Natural killer cell treated with Interleukin-12 subunit alpha and Interleukin-12 subunit beta and Interleukin-15 and Interleukin-18, amount 100 ng/mL, for 72 hours (primary cell): ENCODE results near the gene ROBO1. TPM values are rescaled to one million over a fixed set of nuclear protein-coding genes. Genes with fewer than 3 reads are reported as not detected.
"Not testable (repeated sequence)": the region's sequence is repeated elsewhere in the genome, so short reads cannot be mapped to it uniquely, and the experiment has no call there.

Experiments used
- ATAC-seq, 2 donors: fragments of 150-1000 bp; cut with Tn5 transposase in 1 of 2; sonication (Bioruptor Pico), chemical (Tn5 transposase) in 1 of 2; 2 replicates each; pipeline ENCODE4 v1.10.0; 2021
- DNase-seq: peaks from one replicate; pipeline ENCODE4 v3.0.0; 2022; ENCODE audit warnings: low spot score
- H3K27ac Mint-ChIP-seq, 2 donors: 1 replicate in 1 of 2; 2 replicates in 1 of 2; pipeline ENCODE4 v1.8.0; 2022; ENCODE audit warnings: mixed read lengths in 2 of 2, mild to moderate bottlenecking in 1 of 2, moderate library complexity in 1 of 2
- H3K27me3 Mint-ChIP-seq, 2 donors: 1 replicate in 1 of 2; 2 replicates in 1 of 2; pipeline ENCODE4 v1.8.0; 2022; ENCODE audit warnings: mixed read lengths in 2 of 2
- H3K36me3 Mint-ChIP-seq: one replicate; pipeline ENCODE4 v1.8.0; 2022; ENCODE audit warnings: mixed read lengths
- H3K4me1 Mint-ChIP-seq, 2 donors: 1 replicate in 1 of 2; 2 replicates in 1 of 2; pipeline ENCODE4 v1.8.0; 2022; ENCODE audit warnings: low read depth in 2 of 2, mixed read lengths in 2 of 2, mild to moderate bottlenecking in 1 of 2
- H3K4me3 Mint-ChIP-seq: one replicate; pipeline ENCODE4 v1.8.0; 2022; ENCODE audit warnings: mixed read lengths
- H3K9me3 Mint-ChIP-seq: 2 replicates; pipeline ENCODE4 v1.8.0; 2022; ENCODE audit warnings: mixed read lengths
- total RNA-seq, 2 donors: library from RNA; stranded (reverse); gene quantifications; one replicate each; pipeline ENCODE4 v1.2.3, GENCODE V29; 2022

The ROBO1 gene
- total RNA-seq, 2 donors from 2014 or later, result 0.05 TPM; not detected in 1

DNA sequence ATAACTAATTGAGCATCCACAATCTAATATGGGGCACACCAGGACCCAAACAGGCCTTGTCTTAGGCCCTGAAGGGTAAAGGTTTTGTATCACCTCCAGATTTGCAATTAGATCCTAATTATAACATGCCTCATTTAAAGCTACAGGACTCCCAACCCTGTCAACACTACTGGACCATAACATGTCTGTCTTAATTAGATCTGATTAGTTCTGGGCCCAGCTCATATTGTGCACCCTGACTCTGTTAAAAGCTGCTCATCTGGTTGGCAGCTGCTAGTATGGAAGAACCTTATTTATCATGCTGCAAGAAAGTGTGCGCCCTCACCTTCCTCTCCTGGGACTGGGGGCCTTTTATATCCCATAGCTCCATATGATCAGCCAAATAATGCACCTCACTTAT is 457.8 kb downstream of the ROBO1 start:
- no peak overlapping the region for H3K4me3 Mint-ChIP-seq
- H3K4me1 Mint-ChIP-seq, result no peaks in the 10 kb centered on the region
- ATAC-seq, result no peak
- no peak overlapping the region for H3K27ac Mint-ChIP-seq
- peaks cover 14% of the 10 kb centered on the region for H3K9me3 Mint-ChIP-seq
- H3K36me3 Mint-ChIP-seq, result no peaks in the 10 kb centered on the region
- no peaks in the 10 kb centered on the region for H3K27me3 Mint-ChIP-seq
- no peak for DNase-seq

- H3K4me3 Mint-ChIP-seq, result no peak overlapping the region
- ATAC-seq (no peak), DNase-seq (no peak)
- no peaks in the 10 kb centered on the region for H3K27me3 Mint-ChIP-seq
- no peaks in the 10 kb centered on the region for H3K4me1 Mint-ChIP-seq
- H3K27ac Mint-ChIP-seq, result no peak overlapping the region
- H3K36me3 Mint-ChIP-seq, result no peaks in the 10 kb centered on the region
- peaks cover 7% of the 10 kb centered on the region for H3K9me3 Mint-ChIP-seq
Measured at GRCh38 chr3:79306934-79307570, 460.7 kb downstream of the ROBO1 start.

DNA sequence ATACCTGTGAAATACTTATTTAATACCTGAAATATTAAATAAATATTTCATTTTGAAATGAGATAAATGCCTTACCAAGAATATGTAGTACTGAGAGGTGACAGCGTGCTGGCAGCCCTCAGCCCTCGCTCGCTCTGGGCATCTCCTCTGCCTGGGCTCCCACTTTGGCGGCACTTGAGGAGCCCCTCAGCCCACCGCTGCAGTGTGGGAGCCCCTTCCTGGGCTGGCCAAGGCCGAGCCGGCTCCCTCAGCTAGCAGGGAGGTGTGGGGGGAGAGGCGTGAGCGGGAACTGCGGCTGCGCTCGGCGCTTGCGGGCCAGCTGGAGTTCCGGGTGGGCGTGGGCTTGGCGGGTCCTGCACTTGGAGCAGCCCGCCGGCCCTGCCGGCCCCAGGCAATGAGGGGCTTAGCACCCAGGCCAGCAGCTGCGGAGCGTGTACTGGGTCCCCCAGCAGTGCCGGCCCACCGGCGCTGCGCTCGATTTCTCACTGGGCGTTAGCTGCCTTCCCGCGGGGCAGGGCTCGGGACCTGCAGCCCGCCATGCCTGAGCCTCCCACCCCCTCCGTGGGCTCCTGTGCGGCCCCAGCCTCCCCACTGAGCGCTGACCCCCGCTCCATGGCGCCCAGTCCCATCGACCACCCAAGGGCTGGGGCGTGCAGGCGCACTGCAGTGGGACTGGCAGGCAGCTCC is 467.7 kb downstream of the ROBO1 start:
- H3K27me3 Mint-ChIP-seq, H3K4me1 Mint-ChIP-seq, DNase-seq, H3K4me3 Mint-ChIP-seq, H3K9me3 Mint-ChIP-seq, H3K36me3 Mint-ChIP-seq, H3K27ac Mint-ChIP-seq, ATAC-seq: not testable (repeated sequence)

DNA sequence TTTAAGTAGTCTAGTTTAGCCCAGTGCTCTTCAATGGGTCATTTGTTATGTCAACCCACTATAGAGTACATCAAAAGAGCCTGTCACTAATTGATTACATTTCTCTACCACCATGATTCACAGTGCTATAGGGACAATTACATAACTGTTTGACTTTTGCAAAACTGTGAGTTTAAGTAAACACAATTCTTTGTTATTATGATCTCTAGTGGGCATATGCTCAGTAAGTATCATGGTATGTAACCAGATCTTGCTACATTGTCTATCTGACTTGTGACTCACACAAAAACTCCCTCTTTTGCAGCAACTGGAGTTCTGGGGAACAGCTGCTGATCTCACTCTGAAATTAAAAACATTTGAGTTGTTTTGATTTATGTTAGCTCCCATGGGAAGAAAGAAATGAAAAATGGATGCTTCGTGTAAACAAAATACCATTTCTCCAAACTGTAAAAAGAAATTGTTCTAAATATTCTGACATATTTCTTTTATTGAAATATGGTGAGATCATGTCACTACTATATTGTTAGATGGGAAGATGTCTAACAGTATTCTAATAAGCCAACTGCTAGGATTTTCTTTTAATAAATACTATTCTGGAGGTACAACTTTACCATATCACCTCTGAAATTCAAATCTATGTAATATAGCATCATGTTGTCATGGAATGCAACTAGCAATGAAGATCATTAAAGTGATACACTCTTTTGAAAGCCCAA is 470.4 kb downstream of the ROBO1 start:
- Mint-ChIP-seq H3K9me3 (peaks cover 7% of the 10 kb centered on the region), H3K4me3 (no peak overlapping the region), H3K27me3 (no peaks in the 10 kb centered on the region), H3K36me3 (peaks cover 9% of the 10 kb centered on the region), H3K27ac (no peak overlapping the region), H3K4me1 (no peaks in the 10 kb centered on the region)
- no peak for ATAC-seq
- DNase-seq, result no peak

DNA sequence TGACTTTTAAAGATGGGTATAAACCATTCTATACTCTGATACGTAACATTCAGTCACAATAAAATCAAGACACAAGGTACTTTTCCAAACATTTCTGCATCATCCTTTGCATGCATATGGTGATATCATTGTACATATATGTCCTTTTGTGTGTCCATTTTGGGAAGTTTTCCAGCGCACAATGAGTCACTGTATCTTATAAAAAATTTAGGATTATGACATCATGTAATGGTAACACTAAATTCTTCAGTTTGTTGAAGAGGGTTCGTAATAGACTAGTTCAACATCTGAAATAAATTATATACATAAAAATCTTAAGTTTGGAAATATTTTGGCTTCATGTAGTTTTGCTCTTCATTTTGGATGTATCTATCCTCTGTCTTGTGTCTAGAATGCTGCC is 480.9 kb downstream of the ROBO1 start:
- ATAC-seq (no peak), DNase-seq (no peak)
- no peaks in the 10 kb centered on the region for H3K27me3 Mint-ChIP-seq
- no peak overlapping the region for H3K4me3 Mint-ChIP-seq
- no peaks in the 10 kb centered on the region for H3K4me1 Mint-ChIP-seq
- peaks cover 19% of the 10 kb centered on the region for H3K36me3 Mint-ChIP-seq
- H3K27ac Mint-ChIP-seq, result no peak overlapping the region
- peaks cover 17% of the 10 kb centered on the region for H3K9me3 Mint-ChIP-seq

DNA sequence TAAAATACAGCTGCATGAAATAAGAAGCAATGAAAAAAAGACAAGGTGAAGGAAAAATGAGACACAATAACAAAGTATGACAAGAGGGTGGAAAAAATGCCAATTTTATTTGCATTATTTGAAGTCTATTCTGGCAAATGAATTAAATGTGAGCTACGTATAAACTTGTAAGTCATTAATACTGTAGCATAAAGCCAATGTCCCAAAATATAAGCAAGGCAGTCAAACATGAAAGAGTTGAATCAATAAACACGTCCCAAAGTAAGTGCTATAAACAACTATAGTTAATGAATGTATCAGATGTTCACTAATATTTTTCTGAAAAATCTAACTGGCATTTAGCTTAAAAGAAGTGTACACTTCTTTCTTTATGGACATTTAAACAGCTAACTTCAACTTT is 481.9 kb downstream of the ROBO1 start:
- Mint-ChIP-seq H3K4me3 (no peak overlapping the region), H3K9me3 (peaks cover 12% of the 10 kb centered on the region), H3K27me3 (no peaks in the 10 kb centered on the region), H3K27ac (no peak overlapping the region), H3K4me1 (no peaks in the 10 kb centered on the region), H3K36me3 (peaks cover 13% of the 10 kb centered on the region)
- ATAC-seq (no peak), DNase-seq (no peak)

- Mint-ChIP-seq H3K36me3 (peaks cover 8% of the 10 kb centered on the region), H3K4me1 (no peaks in the 10 kb centered on the region), H3K27me3 (no peaks in the 10 kb centered on the region), H3K4me3 (no peak overlapping the region), H3K9me3 (peaks cover 7% of the 10 kb centered on the region), H3K27ac (no peak overlapping the region)
- DNase-seq, result no peak
- no peak for ATAC-seq
Measured at GRCh38 chr3:79285380-79285779, 482.4 kb downstream of the ROBO1 start.

- H3K4me3 Mint-ChIP-seq, result no peak overlapping the region
- H3K27me3 Mint-ChIP-seq, result no peaks in the 10 kb centered on the region
- H3K9me3 Mint-ChIP-seq, result peaks cover 6% of the 10 kb centered on the region
- no peaks in the 10 kb centered on the region for H3K4me1 Mint-ChIP-seq
- ATAC-seq, result no peak
- no peak for DNase-seq
- H3K36me3 Mint-ChIP-seq, result peaks cover 6% of the 10 kb centered on the region
- no peak overlapping the region for H3K27ac Mint-ChIP-seq
Measured at GRCh38 chr3:79284781-79285180, 483.0 kb downstream of the ROBO1 start.

DNA sequence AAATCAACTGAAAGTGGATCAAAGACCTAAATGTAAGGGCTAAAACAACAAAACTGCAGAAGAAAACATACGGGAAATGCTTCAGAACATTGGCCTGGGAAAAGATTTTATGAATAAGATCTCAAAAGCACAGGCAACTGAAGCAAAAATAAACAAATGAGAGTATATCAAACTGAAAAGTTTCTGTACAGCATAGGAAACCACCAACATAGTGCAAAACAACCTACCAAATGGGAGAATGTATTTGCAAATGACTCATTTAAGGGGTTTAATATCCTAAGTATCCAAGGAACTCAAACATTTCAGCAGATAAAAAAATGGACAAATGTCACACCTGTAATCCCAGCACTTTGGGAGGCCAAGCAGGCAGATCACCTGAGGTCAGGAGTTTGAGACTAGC is 489.1 kb downstream of the ROBO1 start:
- DNase-seq (no peak), ATAC-seq (no peak)
- H3K27me3 Mint-ChIP-seq, result no peaks in the 10 kb centered on the region
- peaks cover 23% of the 10 kb centered on the region for H3K9me3 Mint-ChIP-seq
- peaks cover 10% of the 10 kb centered on the region for H3K36me3 Mint-ChIP-seq
- no peak overlapping the region for H3K27ac Mint-ChIP-seq
- H3K4me3 Mint-ChIP-seq, result no peak overlapping the region
- no peaks in the 10 kb centered on the region for H3K4me1 Mint-ChIP-seq

DNA sequence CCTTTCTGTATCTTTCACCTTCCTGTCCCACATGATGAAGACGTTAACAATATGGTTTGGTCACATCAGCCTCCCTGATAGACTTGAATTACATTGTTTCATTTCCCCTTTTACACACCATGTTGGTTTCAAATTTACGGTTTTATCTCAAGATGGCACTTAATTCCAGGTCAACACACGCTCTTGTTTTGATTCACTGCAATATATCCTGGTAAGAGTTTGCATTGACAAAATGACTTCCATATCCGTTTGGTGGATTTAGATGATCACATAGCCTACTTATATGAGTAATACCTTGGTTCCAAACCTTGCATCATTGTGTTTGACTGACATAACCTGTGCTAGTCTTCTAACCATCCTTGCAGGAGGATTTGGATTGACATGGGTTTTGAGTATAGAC is 499.4 kb downstream of the ROBO1 start:
- Mint-ChIP-seq H3K36me3 (peaks cover 6% of the 10 kb centered on the region), H3K9me3 (peaks cover 8% of the 10 kb centered on the region), H3K27me3 (no peaks in the 10 kb centered on the region), H3K4me1 (no peaks in the 10 kb centered on the region), H3K27ac (no peak overlapping the region), H3K4me3 (no peak overlapping the region)
- ATAC-seq (no peak), DNase-seq (no peak)

DNA sequence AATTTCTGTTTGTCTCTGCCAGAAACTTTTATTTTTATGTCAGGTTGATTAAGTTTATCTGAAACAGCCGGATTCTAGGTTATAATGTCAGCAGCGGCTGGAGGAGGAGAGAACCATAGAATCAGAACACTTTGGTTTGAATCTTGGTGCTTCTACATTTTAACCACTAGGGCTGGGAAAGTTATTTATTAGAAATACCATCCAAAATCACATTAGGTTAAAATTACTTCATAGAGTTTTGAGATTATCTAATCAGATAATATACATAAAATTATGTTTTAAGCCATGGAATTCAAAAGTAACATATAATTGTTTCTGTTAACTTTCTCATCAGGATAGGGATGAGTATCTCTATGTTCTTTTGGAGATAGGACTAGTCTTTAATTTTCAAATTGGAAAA is 502.9 kb downstream of the ROBO1 start:
- Mint-ChIP-seq H3K4me3 (no peak overlapping the region), H3K27ac (no peak overlapping the region), H3K27me3 (no peaks in the 10 kb centered on the region), H3K9me3 (peaks cover 11% of the 10 kb centered on the region), H3K36me3 (no peaks in the 10 kb centered on the region), H3K4me1 (no peaks in the 10 kb centered on the region)
- ATAC-seq, result no peak
- DNase-seq, result no peak

DNA sequence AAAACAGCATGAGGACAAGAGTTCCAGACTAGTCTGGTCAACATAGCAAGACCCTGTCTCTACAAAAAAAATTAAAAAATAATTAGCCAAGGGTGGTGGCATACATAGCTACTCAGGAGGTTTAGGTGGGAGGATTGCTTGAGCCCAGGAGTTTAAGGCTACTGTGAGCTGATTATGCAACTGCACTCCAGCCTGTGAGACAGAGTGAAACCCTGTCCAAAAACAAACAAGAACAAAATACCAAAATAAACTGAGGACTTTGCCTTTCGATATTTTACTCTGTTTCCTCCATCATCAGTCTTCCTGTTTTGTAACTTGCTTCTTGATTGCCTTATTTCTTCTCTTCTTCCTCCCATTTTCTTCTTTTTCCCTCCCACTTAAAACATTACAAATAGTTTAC is 504.4 kb downstream of the ROBO1 start:
- DNase-seq (no peak), ATAC-seq (no peak)
- H3K4me1 Mint-ChIP-seq, result no peaks in the 10 kb centered on the region
- no peak overlapping the region for H3K27ac Mint-ChIP-seq
- no peaks in the 10 kb centered on the region for H3K36me3 Mint-ChIP-seq
- H3K27me3 Mint-ChIP-seq, result no peaks in the 10 kb centered on the region
- peaks cover 13% of the 10 kb centered on the region for H3K9me3 Mint-ChIP-seq
- no peak overlapping the region for H3K4me3 Mint-ChIP-seq

- no peaks in the 10 kb centered on the region for H3K36me3 Mint-ChIP-seq
- H3K4me1 Mint-ChIP-seq, result no peaks in the 10 kb centered on the region
- no peak for ATAC-seq
Measured at GRCh38 chr3:79258479-79258878, 509.3 kb downstream of the ROBO1 start.

GRCh38 chr3:79257791-79258190 is 510.0 kb downstream of the ROBO1 start:
- ATAC-seq (no peak), DNase-seq (no peak)
- H3K27me3 Mint-ChIP-seq, result no peaks in the 10 kb centered on the region
- no peak overlapping the region for H3K4me3 Mint-ChIP-seq
- peaks cover 7% of the 10 kb centered on the region for H3K9me3 Mint-ChIP-seq
- no peaks in the 10 kb centered on the region for H3K36me3 Mint-ChIP-seq
- H3K27ac Mint-ChIP-seq, result no peak overlapping the region
- H3K4me1 Mint-ChIP-seq, result no peaks in the 10 kb centered on the region

More at GRCh38 chr3:79258479-79258878, 509.3 kb downstream of the ROBO1 start:
- Mint-ChIP-seq H3K9me3 (peaks cover 10% of the 10 kb centered on the region), H3K27ac (no peak overlapping the region), H3K27me3 (no peaks in the 10 kb centered on the region), H3K4me3 (no peak overlapping the region)
- DNase-seq, result no peak
